PC-9 (cell line): ENCODE measurements around the gene CAPN1.

Experiments
- CTCF ChIP-seq: fragments of 200-600 bp; sonication (generic); conservative IDR thresholded peaks from 2 replicates; pipeline ENCODE4 v1.6.1; 2017; ENCODE audit warnings: mixed run types, antibody characterized with exemption, mild to moderate bottlenecking, moderate library complexity
- EZH2 ChIP-seq: fragments of 200-600 bp; sonication (generic); IDR thresholded peaks from 2 replicates; pipeline ENCODE4 v1.8.0; 2017; ENCODE audit warnings: antibody characterized with exemption, low read depth

GRCh38 chr11:65260756-65261590, 79.2 kb downstream of the CAPN1 start:
- TF ChIP-seq EZH2 (no peak), CTCF (no peak)
